Activated B cell treated with CpG ODN at 0.5 μM for 24 hours (primary cell): ENCODE measurements around the gene CORO7. TPM values are rescaled to one million over a fixed set of nuclear protein-coding genes. Genes with fewer than 3 reads are reported as not detected.

ENCODE experiments used
- ATAC-seq: fragments of 200-7000 bp; cut with Tn5 transposase; one replicate; pipeline ENCODE4 v1.10.0; 2021; ENCODE audit warnings: low read depth, mild to moderate bottlenecking, moderate library complexity
- CTCF ChIA-PET: fragments of 350-600 bp; sonication (Branson Sonifier 250); formaldehyde crosslinking; loops from one replicate; lab custom pipeline; 2021; ENCODE audit warnings: antibody characterized with exemption; lab: Charles Lee
- POLR2A ChIA-PET: fragments of 350-600 bp; sonication (Branson Sonifier 250); formaldehyde crosslinking; loops from one replicate; lab custom pipeline; 2021; ENCODE audit warnings: antibody characterized with exemption; lab: Charles Lee
- DNase-seq: peaks from one replicate; pipeline ENCODE4 v3.0.0; 2022
- H3K27ac Mint-ChIP-seq: one replicate; pipeline ENCODE4 v1.8.0; 2020; ENCODE audit warnings: mixed read lengths
- H3K27me3 Mint-ChIP-seq: one replicate; pipeline ENCODE4 v1.8.0; 2021; ENCODE audit warnings: mixed read lengths
- H3K36me3 Mint-ChIP-seq: one replicate; pipeline ENCODE4 v1.8.0; 2021; ENCODE audit warnings: low read depth, mixed read lengths
- H3K4me1 Mint-ChIP-seq: one replicate; pipeline ENCODE4 v1.8.0; 2021; ENCODE audit warnings: mixed read lengths
- H3K4me3 Mint-ChIP-seq: one replicate; pipeline ENCODE4 v1.8.0; 2020; ENCODE audit warnings: mild to moderate bottlenecking, mixed read lengths
- H3K9me3 Mint-ChIP-seq: one replicate; pipeline ENCODE4 v1.8.0; 2020; ENCODE audit warnings: mixed read lengths
- CTCF ChIP-seq: fragments of 200-600 bp; IDR thresholded peaks from one replicate; pipeline ENCODE4 v1.8.0; 2022; ENCODE audit warnings: antibody characterized with exemption, mild to moderate bottlenecking
- intact Hi-C: fragments of 100-400 bp; cut with micrococcal nuclease; formaldehyde crosslinking; loops from one replicate; pipeline ENCODE4 v1.15.1; 2024
- total RNA-seq: library from RNA; stranded (reverse); gene quantifications from 2 replicates; pipeline ENCODE4 v1.2.3, GENCODE V29; 2022

The CORO7 gene
- total RNA-seq, 1 donor from 2014 or later: 86.6 TPM

DNA sequence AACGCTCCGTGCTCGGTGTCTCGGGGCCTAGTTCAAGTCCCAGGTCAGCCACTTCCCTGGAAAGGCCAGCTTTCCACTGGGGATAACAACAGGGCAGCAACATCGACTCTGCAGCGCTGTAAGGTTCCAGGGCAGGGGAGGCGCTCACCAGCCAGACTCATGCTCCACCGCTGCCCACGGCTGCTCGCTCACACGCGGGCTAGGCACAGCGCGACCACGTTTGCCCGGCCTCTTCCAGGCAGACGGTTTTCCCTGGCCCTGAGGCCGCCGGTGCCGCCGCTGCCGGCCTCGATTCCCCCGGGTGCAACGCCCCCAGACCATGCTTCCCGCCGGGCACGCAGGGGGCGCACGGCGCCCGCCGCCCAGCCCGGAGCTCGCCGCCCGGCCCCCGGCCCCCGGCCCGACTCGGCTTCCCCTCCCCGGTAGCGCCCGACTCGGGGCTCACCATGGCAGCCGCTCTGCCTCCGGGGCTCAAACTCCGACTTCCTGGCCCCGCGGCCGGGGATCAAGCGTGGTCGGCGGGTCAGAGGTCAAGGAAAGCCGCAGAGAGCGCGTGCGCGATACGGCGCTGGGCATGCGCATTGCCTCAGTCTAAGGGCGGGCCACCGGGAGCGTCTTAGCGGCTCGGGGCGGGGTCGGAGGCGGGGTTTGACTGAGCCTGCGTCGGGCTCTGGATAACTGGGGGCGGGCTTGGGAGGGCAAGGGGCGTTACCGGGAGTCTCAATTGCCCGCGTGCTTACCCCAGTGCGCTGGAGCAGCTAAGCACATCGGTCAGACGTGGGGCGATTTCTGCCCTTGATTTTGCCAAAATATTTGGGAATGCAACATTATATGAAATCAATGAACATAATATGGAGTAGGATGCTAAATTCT lies 65.4 kb downstream of the CORO7 start, which contains the start of gene PAM16:
TSS of gene PAM16 (minus strand) at position 535 of the 873 bp plus-strand sequence. CDS start at position 448, 87 bp downstream.
- ChIA-PET CTCF (interaction anchor here (1.6 to 2.6 kb wide), 2 partner anchors 52 to 97 kb away, joined by 3 to 9 read pairs; no protein-coding TSS in a partner anchor), POLR2A (interaction anchor here (0.6 to 2.5 kb wide), 13 partner anchors 44 to 1249 kb away, joined by 3 to 13 read pairs (median 4); partner anchors contain the start of genes ALG1, ANKS3, DNAAF8 and TFAP4)
- no peak for TF ChIP-seq CTCF
- H3K27me3 Mint-ChIP-seq: no peaks in the 10 kb centered on the region
- ATAC-seq: peak; percentile 93
- DNase-seq: peak; percentile 99
- peaks cover 16% of the 10 kb centered on the region for H3K4me1 Mint-ChIP-seq
- H3K9me3 Mint-ChIP-seq: no peaks in the 10 kb centered on the region
- H3K4me3 Mint-ChIP-seq: peak within 1 kb of the TSS; percentile 91
- peak within 1 kb of the TSS; percentile 77 for H3K27ac Mint-ChIP-seq
- intact Hi-C loops: loop anchor here (1.0 to 5.0 kb wide), 6 partner anchors 14 to 264 kb away; partner anchors contain the start of genes CORO7, TFAP4 and VASN
- H3K36me3 Mint-ChIP-seq: peaks cover 14% of the 10 kb centered on the region

DNA sequence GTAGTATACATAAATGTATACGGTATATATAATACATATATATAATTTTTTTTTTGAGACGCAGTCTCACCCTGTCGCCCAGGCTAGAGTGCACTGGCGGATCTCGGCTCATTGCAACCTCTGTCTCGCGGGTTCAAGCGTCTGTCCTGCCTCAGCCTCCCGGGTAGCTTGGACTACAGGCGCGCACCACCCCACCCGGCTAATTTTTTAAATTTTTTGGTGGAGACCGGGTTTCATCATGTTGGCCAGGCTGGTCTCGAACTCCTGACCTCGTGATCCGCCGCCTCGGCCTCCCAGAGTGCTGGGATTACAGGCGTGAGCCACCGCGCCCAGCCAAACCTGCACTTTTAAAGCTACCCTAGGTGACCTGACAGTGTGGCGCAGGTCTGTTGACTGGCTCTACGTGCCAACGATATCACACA lies 66.0 kb downstream of the CORO7 start:
- CTCF ChIA-PET: interaction anchor here (1.1 to 2.6 kb wide), 3 partner anchors 52 to 97 kb away, joined by 3 to 9 read pairs (median 3); no protein-coding TSS in a partner anchor
- H3K27ac Mint-ChIP-seq: peak overlapping the region; percentile 77
- peaks cover 18% of the 10 kb centered on the region for H3K4me1 Mint-ChIP-seq
- no peak for TF ChIP-seq CTCF
- peak overlapping the region; percentile 91 for H3K4me3 Mint-ChIP-seq
- peaks cover 14% of the 10 kb centered on the region for H3K36me3 Mint-ChIP-seq
- POLR2A ChIA-PET: interaction anchor here (0.6 to 2.5 kb wide), 7 partner anchors 23 to 1248 kb away, joined by 3 to 11 read pairs (median 3); partner anchors contain the start of genes ALG1 and TFAP4
- no peak for ATAC-seq
- H3K9me3 Mint-ChIP-seq: no peaks in the 10 kb centered on the region
- H3K27me3 Mint-ChIP-seq: no peaks in the 10 kb centered on the region
- intact Hi-C loops: loop anchor here (2.0 to 5.0 kb wide), 4 partner anchors 14 to 78 kb away; partner anchors contain the start of genes CORO7 and TFAP4
- DNase-seq: no peak

DNA sequence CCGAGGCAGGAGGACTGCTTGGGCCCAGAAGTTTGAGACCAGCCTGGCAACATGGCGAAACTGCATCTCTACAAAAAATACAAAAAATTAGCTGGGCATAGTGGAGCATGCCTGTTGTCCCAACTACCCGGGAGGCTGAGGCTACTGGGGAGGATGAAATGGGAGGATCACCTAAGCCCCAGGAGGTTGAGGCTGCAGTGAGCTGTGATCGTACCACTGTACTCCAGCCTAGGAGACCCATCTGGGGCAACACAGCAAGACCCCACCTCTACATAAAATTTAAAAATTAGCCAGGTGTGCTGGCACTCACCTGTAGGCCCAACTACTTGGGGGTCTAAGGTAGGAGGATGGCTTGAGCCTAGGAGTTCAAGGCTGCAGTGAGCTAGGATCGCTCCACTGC lies 67.1 kb downstream of the CORO7 start:
- CTCF ChIA-PET: interaction anchor here (1.1 kb wide), 1 partner anchor 61 kb away, joined by 3 read pairs; no protein-coding TSS in a partner anchor
- intact Hi-C loops: no loop called here
- POLR2A ChIA-PET: interaction anchor here (0.6 to 1.2 kb wide), 3 partner anchors 15 to 41 kb away, joined by 3 to 4 read pairs (median 3); no protein-coding TSS in a partner anchor
- ATAC-seq (no peak), DNase-seq (no peak)
- no peak overlapping the region for H3K27ac Mint-ChIP-seq
- H3K9me3 Mint-ChIP-seq: no peaks in the 10 kb centered on the region
- TF ChIP-seq CTCF: no peak
- peaks cover 9% of the 10 kb centered on the region for H3K36me3 Mint-ChIP-seq
- no peaks in the 10 kb centered on the region for H3K27me3 Mint-ChIP-seq
- no peak overlapping the region for H3K4me3 Mint-ChIP-seq
- peaks cover 21% of the 10 kb centered on the region for H3K4me1 Mint-ChIP-seq

DNA sequence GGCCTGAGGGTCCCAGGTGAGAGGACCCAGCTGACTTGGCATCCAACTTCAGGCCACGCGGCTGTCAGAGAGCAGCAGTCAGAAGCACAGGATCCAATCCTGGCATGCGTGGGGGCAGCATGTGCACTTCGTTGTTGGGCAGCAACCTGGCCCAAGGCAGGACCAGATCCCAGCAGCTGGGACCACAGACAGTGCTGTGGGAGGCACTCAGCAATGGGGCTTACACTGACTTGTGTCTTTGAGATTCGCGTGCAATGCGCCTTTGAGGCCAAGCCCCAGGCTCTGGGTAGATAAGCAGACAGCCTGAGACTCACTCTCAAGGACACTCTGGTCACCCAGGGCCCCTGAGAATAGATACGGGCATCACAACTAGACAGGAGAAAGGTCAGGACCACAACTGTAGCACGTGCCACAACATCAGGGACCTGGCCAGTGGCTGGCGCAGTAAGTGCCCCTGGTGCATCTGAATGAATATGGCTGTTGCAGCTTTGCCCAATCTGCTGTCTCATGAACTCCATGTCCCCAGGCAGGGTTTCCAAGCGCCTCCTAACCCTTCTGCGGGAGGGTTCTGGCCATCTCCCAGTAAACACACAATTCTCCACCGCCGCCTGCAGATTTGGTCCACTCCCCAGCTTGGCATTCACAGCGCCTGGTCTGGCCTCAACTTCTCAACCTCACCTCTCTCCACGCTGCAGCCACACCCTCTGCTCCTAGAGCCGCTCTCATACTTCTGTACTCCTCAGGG lies 68.5 kb downstream of the CORO7 start:
- H3K27ac Mint-ChIP-seq: no peak overlapping the region
- DNase-seq (no peak), ATAC-seq (no peak)
- POLR2A ChIA-PET: no interaction called here
- no peak overlapping the region for H3K4me3 Mint-ChIP-seq
- TF ChIP-seq CTCF: no peak
- CTCF ChIA-PET: interaction anchor here (2.1 kb wide), 1 partner anchor 54 kb away, joined by 6 read pairs; no protein-coding TSS in a partner anchor
- no peaks in the 10 kb centered on the region for H3K9me3 Mint-ChIP-seq
- peaks cover 21% of the 10 kb centered on the region for H3K4me1 Mint-ChIP-seq
- peaks cover 9% of the 10 kb centered on the region for H3K36me3 Mint-ChIP-seq
- intact Hi-C loops: no loop called here
- H3K27me3 Mint-ChIP-seq: no peaks in the 10 kb centered on the region
